ENCODE data around the gene KRT17. TPM values are rescaled to one million over a fixed set of nuclear protein-coding genes. Genes with fewer than 3 reads are reported as not detected.
A peak's percentile ranks its signal among the peaks of the same experiment; 100 is the strongest.

KRT17 gene
- total RNA-seq (2021; ENCODE audit: unreplicated experiment): 1.9 TPM
- 4.7 TPM for polyA plus RNA-seq (2012; ENCODE audit: insufficient read length)
- Bru-seq, nascent RNA: percentile 19 among the genes with signal in this experiment
- percentile 19 among the genes with signal in this experiment for BruChase-seq, experiment 1, labeled RNA remaining after a 2-hour chase
- percentile 32 among the genes with signal in this experiment for BruChase-seq, experiment 2, labeled RNA remaining after a 6-hour chase
- long read RNA-seq, partial matches to known transcripts: 0 of 1 reads
- long read RNA-seq, other reads (novel, unspliced or antisense): 1 of 1 reads

DNA sequence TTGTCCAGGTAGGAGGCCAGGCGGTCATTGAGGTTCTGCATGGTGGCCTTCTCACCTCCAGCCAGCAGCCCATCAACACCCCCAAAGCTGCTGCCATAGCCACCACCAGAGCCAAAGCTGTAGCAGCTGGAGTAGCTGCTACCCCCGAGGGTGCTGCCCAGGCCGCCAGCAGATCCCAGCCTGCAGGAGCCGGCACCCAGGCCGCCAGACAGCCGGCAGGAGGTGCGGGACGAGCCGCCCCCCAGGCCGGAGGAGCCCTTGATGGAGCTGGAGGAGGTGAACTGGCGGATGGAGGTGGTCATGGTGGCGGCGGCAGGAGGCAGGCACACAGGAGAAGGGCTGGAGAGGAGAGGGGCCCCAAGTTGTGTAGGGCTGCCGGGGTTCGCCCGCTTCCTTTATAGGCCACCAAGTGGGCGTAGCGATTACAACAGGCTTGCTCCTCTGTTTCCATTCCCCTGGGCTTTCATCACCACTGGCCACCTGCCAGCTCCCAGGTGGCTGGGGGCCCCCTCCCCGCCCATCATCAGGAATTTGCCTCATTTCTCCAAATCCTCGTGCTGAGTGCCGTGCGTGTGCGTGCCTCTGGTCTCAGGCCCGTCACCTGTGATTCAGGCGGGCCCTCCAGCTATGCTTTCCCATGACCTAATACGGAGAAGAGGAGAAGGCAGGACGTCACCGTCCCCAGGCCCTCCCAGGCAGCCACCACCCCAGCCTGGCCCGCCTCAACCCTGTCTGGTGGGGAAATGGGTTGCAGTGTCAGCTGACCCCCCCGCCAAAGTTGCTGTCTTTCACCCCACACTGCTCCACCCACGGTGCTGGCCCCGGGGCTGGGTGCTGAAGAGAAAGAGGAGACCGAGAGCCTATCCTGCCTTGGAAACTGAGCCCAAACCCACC lies at the start of gene KRT17:
Gene KRT17 (minus strand): TSS at position 368 of the 894 bp plus-strand sequence. CDS start 66 bp downstream, at position 302.
- H3K27ac ChIP-seq (ENCODE audit: low read length): no peak within 1 kb of the TSS
- H3K36me3 ChIP-seq (ENCODE audit: control insufficient read depth, insufficient read depth, low read length): no peaks in the 10 kb centered on the region
- TF ChIP-seq, protein P1, sequence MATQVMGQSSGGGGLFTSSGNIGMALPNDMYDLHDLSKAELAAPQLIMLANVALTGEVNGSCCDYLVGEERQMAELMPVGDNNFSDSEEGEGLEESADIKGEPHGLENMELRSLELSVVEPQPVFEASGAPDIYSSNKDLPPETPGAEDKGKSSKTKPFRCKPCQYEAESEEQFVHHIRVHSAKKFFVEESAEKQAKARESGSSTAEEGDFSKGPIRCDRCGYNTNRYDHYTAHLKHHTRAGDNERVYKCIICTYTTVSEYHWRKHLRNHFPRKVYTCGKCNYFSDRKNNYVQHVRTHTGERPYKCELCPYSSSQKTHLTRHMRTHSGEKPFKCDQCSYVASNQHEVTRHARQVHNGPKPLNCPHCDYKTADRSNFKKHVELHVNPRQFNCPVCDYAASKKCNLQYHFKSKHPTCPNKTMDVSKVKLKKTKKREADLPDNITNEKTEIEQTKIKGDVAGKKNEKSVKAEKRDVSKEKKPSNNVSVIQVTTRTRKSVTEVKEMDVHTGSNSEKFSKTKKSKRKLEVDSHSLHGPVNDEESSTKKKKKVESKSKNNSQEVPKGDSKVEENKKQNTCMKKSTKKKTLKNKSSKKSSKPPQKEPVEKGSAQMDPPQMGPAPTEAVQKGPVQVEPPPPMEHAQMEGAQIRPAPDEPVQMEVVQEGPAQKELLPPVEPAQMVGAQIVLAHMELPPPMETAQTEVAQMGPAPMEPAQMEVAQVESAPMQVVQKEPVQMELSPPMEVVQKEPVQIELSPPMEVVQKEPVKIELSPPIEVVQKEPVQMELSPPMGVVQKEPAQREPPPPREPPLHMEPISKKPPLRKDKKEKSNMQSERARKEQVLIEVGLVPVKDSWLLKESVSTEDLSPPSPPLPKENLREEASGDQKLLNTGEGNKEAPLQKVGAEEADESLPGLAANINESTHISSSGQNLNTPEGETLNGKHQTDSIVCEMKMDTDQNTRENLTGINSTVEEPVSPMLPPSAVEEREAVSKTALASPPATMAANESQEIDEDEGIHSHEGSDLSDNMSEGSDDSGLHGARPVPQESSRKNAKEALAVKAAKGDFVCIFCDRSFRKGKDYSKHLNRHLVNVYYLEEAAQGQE (IDR thresholded peaks at IDR 0.05; ENCODE audit: insufficient read depth in 1 of 2, low read depth in 2 of 2, low read length in 1 of 2): no peak
- no peak for TF ChIP-seq TCF7L2 (IDR thresholded peaks at IDR 0.05; ENCODE audit: low read depth, low read length)
- no peak for TF ChIP-seq POLR2AphosphoS5 (IDR thresholded peaks at IDR 0.05; ENCODE audit: low read depth, low read length)
- TF ChIP-seq, protein P2, sequence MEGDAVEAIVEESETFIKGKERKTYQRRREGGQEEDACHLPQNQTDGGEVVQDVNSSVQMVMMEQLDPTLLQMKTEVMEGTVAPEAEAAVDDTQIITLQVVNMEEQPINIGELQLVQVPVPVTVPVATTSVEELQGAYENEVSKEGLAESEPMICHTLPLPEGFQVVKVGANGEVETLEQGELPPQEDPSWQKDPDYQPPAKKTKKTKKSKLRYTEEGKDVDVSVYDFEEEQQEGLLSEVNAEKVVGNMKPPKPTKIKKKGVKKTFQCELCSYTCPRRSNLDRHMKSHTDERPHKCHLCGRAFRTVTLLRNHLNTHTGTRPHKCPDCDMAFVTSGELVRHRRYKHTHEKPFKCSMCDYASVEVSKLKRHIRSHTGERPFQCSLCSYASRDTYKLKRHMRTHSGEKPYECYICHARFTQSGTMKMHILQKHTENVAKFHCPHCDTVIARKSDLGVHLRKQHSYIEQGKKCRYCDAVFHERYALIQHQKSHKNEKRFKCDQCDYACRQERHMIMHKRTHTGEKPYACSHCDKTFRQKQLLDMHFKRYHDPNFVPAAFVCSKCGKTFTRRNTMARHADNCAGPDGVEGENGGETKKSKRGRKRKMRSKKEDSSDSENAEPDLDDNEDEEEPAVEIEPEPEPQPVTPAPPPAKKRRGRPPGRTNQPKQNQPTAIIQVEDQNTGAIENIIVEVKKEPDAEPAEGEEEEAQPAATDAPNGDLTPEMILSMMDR (IDR thresholded peaks at IDR 0.05): no peak
- no peak for TF ChIP-seq SIN3A (IDR thresholded peaks at IDR 0.05; ENCODE audit: borderline replicate concordance, insufficient read depth, low read depth, low read length)
- H3K9me3 ChIP-seq (ENCODE audit: control insufficient read depth, insufficient read depth, low read depth, low read length): no peaks in the 10 kb centered on the region
- CTCF ChIA-PET: no interaction called here
- BruUV-seq (replicated peaks): no TSS peak
- no peaks in the 10 kb centered on the region for H3K27me3 ChIP-seq (ENCODE audit: control insufficient read depth, insufficient read depth, low read length)
- in situ Hi-C loops (cut with HindIII; ENCODE audit: low pct_unique_long_range_greater_than_20kb, low sequenced_read_pairs) (loop anchor here (25.0 kb wide), 1 partner anchor 87 kb away; the partner anchor contains the start of gene KRT19), intact Hi-C loops (cut with micrococcal nuclease; ENCODE audit: unreplicated experiment) (no loop called here)
- no peak within 1 kb of the TSS for H3K4me3 ChIP-seq (ENCODE audit: low read depth in 2 of 2, low read length in 2 of 2)
- DNase-seq (ENCODE audit: low read depth, low spot score) (no peak), ATAC-seq (no peak; the same call in 1 of the 2 replicates)
- POLR2A ChIA-PET: no interaction called here
- H3K4me1 ChIP-seq (ENCODE audit: control insufficient read depth, insufficient read depth, low read length): peaks cover 10% of the 10 kb centered on the region

DNA sequence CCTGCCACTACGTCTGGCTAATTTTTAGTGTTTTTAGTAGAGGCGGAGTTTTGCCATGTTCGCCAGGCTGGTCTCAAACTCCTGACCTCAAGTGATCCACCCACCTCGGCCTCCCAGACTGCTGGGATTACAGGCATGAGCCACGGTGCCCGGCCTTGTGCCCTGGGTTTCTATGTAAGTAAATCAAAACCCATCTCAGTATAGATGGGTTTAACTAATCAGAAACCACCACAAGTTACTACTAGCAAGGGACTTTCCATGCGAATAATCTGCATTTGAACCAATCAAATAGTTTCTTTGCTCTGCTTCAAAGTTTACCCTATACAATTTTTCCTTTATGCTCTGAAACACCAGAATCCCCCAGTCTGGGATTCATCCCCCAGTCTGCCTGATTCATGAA lies 47.8 kb upstream of the KRT17 start:
- intact Hi-C loops (cut with micrococcal nuclease; ENCODE audit: unreplicated experiment): no loop called here
- POLR2A ChIA-PET: interaction anchor here (0.6 kb wide), 1 partner anchor 18 kb away, joined by 6 read pairs; no protein-coding TSS in a partner anchor
- Histone ChIP-seq H3K4me1 (ENCODE audit: control insufficient read depth, insufficient read depth, low read length) (peaks cover 5% of the 10 kb centered on the region), H3K27me3 (ENCODE audit: control insufficient read depth, insufficient read depth, low read length) (no peaks in the 10 kb centered on the region), H3K9me3 (ENCODE audit: control insufficient read depth, insufficient read depth, low read depth, low read length) (no peaks in the 10 kb centered on the region), H3K36me3 (ENCODE audit: control insufficient read depth, insufficient read depth, low read length) (no peaks in the 10 kb centered on the region), H3K4me3 (ENCODE audit: low read depth in 2 of 2, low read length in 2 of 2) (no peak overlapping the region), H3K27ac (ENCODE audit: low read length) (no peak overlapping the region)
- DNase-seq (ENCODE audit: low read depth, low spot score) (no peak), ATAC-seq (no peak)
- in situ Hi-C loops (cut with HindIII; ENCODE audit: low pct_unique_long_range_greater_than_20kb, low sequenced_read_pairs): no loop called here
- no TSS peak for BruUV-seq (replicated peaks)
- TF ChIP-seq, protein P2 (IDR thresholded peaks at IDR 0.05): no peak
- TF ChIP-seq POLR2AphosphoS5 (IDR thresholded peaks at IDR 0.05; ENCODE audit: low read depth, low read length) (no peak), TCF7L2 (IDR thresholded peaks at IDR 0.05; ENCODE audit: low read depth, low read length) (no peak), SIN3A (IDR thresholded peaks at IDR 0.05; ENCODE audit: borderline replicate concordance, insufficient read depth, low read depth, low read length) (no peak)
- TF ChIP-seq, protein P1 (IDR thresholded peaks at IDR 0.05; ENCODE audit: insufficient read depth in 1 of 2, low read depth in 2 of 2, low read length in 1 of 2): no peak
- CTCF ChIA-PET: interaction anchor here (0.7 kb wide), 1 partner anchor 668 kb away, joined by 5 read pairs; no protein-coding TSS in a partner anchor

Data from Panc1 (cell line).